ENCODE measurements around the gene PRKCE.

The PRKCE gene

DNA sequence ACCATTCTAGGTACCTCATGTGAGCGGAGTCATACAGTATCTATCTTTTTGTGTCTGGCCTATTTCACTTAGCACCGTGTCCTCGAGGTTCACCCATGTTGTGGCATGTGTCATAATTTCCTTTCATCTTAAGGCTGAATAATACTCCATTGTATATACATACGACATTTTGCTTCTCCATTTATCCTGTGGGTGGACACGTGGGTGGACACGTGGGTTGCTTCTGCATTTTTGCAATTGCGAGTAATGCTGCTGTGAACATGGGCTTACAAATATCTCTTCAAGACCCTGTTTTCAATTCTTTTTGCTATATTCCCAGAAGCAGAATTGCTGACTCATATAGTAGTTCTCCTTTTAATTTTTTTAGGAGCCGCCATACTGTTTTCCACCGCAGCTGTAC lies 402.1 kb downstream of the PRKCE start:
- no peak for DNase-seq (ENCODE audit: low spot score)
- TF ChIP-seq, protein P1, sequence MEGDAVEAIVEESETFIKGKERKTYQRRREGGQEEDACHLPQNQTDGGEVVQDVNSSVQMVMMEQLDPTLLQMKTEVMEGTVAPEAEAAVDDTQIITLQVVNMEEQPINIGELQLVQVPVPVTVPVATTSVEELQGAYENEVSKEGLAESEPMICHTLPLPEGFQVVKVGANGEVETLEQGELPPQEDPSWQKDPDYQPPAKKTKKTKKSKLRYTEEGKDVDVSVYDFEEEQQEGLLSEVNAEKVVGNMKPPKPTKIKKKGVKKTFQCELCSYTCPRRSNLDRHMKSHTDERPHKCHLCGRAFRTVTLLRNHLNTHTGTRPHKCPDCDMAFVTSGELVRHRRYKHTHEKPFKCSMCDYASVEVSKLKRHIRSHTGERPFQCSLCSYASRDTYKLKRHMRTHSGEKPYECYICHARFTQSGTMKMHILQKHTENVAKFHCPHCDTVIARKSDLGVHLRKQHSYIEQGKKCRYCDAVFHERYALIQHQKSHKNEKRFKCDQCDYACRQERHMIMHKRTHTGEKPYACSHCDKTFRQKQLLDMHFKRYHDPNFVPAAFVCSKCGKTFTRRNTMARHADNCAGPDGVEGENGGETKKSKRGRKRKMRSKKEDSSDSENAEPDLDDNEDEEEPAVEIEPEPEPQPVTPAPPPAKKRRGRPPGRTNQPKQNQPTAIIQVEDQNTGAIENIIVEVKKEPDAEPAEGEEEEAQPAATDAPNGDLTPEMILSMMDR (IDR thresholded peaks at IDR 0.05; ENCODE audit: extremely low read depth, missing control alignments): no peak

DNA sequence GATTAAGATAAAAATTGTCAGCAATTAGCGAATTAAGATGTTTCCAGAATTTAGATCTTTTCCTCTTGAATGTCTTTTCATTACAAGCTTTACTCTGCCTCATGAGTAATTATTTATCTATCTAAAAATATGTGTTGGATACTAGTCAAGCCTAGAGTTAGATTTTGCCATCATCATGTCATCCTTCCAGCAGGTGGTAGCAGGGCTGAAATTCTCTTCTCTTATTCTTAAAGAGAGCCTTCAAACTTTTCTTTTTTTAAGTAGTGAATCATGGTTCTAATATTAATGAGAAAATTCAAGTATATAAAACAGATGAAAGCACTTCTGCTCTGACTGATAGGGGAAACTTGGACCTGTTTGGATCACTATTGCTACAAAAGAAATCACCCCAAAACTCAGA lies 405.1 kb downstream of the PRKCE start:
- DNase-seq (ENCODE audit: low spot score): no peak
- TF ChIP-seq, protein P1 (IDR thresholded peaks at IDR 0.05; ENCODE audit: extremely low read depth, missing control alignments): no peak

DNA sequence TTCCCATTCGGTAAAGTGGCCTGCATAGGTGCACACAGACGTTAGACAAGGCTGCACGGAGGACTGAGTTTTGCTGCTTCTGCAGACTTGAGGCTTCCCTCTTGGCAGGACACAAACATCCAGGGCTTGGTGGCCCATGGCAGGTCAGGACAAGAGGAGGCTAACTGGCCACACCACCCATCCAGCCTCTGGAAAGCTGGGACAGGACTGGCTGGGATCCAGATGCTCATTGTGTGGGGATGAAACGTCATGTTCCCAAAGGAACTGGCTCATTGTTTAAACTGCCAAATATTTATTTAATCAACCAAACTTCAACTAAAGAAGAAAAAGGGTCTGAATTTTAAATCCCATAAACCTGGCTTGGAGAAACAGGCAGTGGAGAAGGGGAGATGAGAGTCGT lies 406.7 kb downstream of the PRKCE start:
- TF ChIP-seq, protein P1 (IDR thresholded peaks at IDR 0.05; ENCODE audit: extremely low read depth, missing control alignments): no peak
- DNase-seq (ENCODE audit: low spot score): no peak

DNA sequence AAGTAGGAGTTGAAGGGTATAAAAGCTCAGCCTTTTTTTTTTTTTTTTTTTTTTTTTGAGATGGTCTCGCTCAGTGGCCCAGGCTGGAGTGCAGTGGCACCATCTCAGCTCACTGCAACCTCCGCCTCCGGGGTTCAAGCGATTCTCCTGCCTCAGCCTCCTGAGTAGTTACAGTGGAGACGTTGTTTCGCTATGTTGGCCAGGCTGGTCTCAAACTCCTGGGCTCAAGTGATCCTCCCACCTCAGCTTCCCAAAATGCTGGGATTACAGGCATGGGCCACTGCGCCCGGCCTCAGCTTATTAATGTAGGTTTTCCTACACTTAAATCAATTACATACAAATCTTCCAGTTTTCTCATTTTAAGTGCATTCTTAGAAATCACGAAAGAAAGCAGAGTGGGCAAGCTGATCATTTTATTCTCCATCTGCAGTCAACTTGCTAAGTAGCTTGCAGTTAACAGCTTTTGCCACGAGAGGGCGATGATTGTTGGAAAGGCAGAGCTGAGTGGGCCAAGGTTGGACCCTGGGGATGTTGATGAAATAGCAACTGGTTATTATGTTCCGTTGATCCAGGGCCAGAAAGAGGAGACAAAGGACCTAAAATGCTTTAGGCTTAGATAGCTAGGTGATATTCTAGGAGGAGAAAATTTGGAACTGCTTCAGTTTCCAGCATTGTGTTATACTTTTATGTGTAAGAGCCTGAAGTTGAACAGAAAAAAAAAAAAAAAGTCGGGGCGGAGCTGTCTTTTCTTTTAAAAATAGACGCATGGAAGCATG lies 411.4 kb downstream of the PRKCE start:
- DNase-seq (ENCODE audit: low spot score): peak; percentile 67
- TF ChIP-seq, protein P1 (IDR thresholded peaks at IDR 0.05; ENCODE audit: extremely low read depth, missing control alignments): peak; percentile 95

DNA sequence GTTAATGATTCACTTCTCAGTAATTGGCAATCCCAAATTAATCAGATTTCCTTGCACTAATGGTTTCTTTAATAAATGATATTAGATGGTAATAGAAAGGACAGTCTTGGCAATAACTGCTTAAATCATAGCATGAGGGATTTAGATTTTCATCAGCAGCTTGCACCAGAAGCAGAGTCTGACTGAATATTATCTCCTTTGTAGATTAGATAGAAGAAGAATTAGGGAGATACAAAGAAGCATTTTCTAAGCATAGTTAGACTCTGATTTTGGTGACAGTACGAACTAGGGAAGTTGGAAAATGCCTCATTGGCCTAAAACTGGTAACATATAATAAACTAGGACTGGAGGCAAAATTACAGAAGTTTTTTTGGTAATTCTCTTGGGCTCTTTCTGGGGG lies 412.9 kb downstream of the PRKCE start:
- DNase-seq (ENCODE audit: low spot score): no peak
- TF ChIP-seq, protein P1 (IDR thresholded peaks at IDR 0.05; ENCODE audit: extremely low read depth, missing control alignments): no peak

DNA sequence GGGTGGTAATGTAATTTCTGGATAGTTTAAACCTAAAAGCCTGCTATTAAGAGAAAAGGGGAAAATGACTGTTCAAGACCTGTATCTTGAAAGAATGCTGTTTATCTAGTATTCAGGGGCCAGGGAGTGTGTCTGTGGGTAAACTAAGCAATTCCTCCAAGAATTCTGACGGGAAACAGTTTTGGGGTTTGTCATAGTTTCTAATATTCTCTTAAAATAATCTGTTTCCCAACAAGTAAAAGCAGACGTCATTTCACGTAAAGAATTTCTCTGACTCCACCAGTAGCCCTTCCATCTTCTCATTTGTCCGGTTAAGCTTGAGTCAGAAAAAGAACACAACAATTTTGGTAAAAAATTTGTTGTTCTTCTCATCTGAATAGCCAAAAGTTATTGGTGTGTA lies 413.7 kb downstream of the PRKCE start:
- TF ChIP-seq, protein P1 (IDR thresholded peaks at IDR 0.05; ENCODE audit: extremely low read depth, missing control alignments): no peak
- DNase-seq (ENCODE audit: low spot score): no peak

DNA sequence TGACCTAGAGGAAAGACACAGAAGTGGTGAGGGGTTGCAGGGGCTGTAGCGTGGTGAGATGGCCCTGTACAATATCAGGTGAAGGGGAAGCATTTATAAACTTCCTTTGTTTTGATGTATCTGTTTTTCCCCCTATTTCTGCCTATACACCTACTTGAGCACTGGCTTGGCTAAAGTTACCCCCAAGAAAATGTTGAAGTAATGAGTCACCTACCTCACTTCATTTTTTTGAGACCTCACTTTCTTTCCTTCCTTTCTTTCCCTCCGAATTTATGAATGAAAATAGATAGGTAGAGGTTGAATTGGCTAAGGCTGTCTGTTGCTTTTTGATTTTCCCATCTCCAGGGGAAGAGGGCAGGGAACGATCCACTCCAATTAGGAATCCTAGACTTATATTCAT lies 414.6 kb downstream of the PRKCE start:
- TF ChIP-seq, protein P1 (IDR thresholded peaks at IDR 0.05; ENCODE audit: extremely low read depth, missing control alignments): no peak
- DNase-seq (ENCODE audit: low spot score): no peak

All from GM20000 (cell line).